Body of pancreas (tissue), 4 donors: ENCODE data around the gene CMIP. TPM values are rescaled to one million over a fixed set of nuclear protein-coding genes. Genes with fewer than 3 reads are reported as not detected.

Experiments
- ATAC-seq: fragments of 150-250 bp; one replicate; pipeline ENCODE4 v1.9.1; 2016
- DNase-seq, 4 donors: peaks; one replicate each; pipeline ENCODE4 v3.0.0-alpha.2; 2019
- H3K27ac ChIP-seq, 4 donors: fragments of 200-600 bp; sonication (generic); 1 replicate in 3 of 4; 2 replicates in 1 of 4; pipeline versions ENCODE4 v1.5.1 to v1.6.1; 2016 to 2019; ENCODE audit warnings: mild to moderate bottlenecking in 1 of 4, mixed read lengths in 1 of 4, moderate library complexity in 1 of 4
- H3K27me3 ChIP-seq, 2 donors: fragments of 200-600 bp; sonication (generic); one replicate each; pipeline ENCODE4 v1.6.0; 2016; ENCODE audit warnings: mild to moderate bottlenecking in 1 of 2
- H3K36me3 ChIP-seq, 2 donors: fragments of 200-600 bp; sonication (generic); replicated peaks in 1 of 2; 2 replicates each; pipeline ENCODE4 v1.5.1; 2016; ENCODE audit warnings: low read depth in 2 of 2; ENCODE audit not compliant: insufficient read depth in 1 of 2
- H3K4me1 ChIP-seq: fragments of 200-600 bp; sonication (generic); one replicate; pipeline ENCODE4 v1.6.0; 2016
- H3K4me3 ChIP-seq, 2 donors: fragments of 200-600 bp; sonication (generic); 1 replicate in 1 of 2; 2 replicates in 1 of 2; pipeline ENCODE4 v1.5.1; 2016 to 2019
- H3K9me3 ChIP-seq, 3 donors: fragments of 200-600 bp; sonication (generic); 1 replicate in 2 of 3; 2 replicates in 1 of 3; pipeline ENCODE4 v1.5.1; 2016
- CTCF ChIP-seq, 7 experiments: fragments of 450-650 bp in 4 of 7; fragments of 200-600 bp in 3 of 7; sonication (generic) in 3 of 7; IDR thresholded peaks; one replicate each; pipeline ENCODE4 v1.5.1; 2016 to 2019; ENCODE audit warnings: antibody characterized with exemption in 7 of 7
- POLR2A ChIP-seq, 3 donors: fragments of 450-650 bp; IDR thresholded peaks; one replicate each; pipeline ENCODE4 v1.6.1; 2016; ENCODE audit warnings: antibody characterized with exemption in 3 of 3, mild to moderate bottlenecking in 2 of 3
- WGBS, 2 donors: methylation state at CpG; one replicate each; pipeline ENCODE4 v1.1.5; 2017; 5-methylcytosine and 5-hydroxymethylcytosine counted together
- intact Hi-C: fragments of 100-400 bp; cut with DNase I; formaldehyde crosslinking; loops from one replicate; pipeline ENCODE4 v1.15.1; 2023
- total RNA-seq, 2 donors: library from RNA; depleted of rRNA; stranded (reverse); fragments of >200 nt; gene quantifications; one replicate each; pipeline ENCODE4 v1.1.0, GENCODE V29; 2016

CMIP gene
- total RNA-seq, 2 donors from 2014 or later: 18.7 to 18.8 TPM

- Histone ChIP-seq H3K36me3 (no peaks in the 10 kb centered on the region), H3K4me3 (no peak overlapping the region), H3K27me3 (no peaks in the 10 kb centered on the region), H3K27ac (peak overlapping the region in 3 of 4 donors; percentile 51 to 60 (median 55)), H3K4me1 (peaks cover 15% of the 10 kb centered on the region), H3K9me3 (no peaks in the 10 kb centered on the region)
- no peak for TF ChIP-seq CTCF (IDR thresholded peaks at IDR 0.05)
- no peak for TF ChIP-seq POLR2A (IDR thresholded peaks at IDR 0.05)
- intact Hi-C loops: no loop called here
- 64 to 72% methylated on average over 3 of the region's 3 CpGs for WGBS, 2 donors
- no peak for ATAC-seq
- DNase-seq: no peak
Observed at GRCh38 chr16:81533175-81533507, 88.5 kb downstream of the CMIP start.

GRCh38 chr16:81535679-81536360, 91.2 kb downstream of the CMIP start:
- intact Hi-C loops: no loop called here
- Histone ChIP-seq H3K4me1 (peaks cover 15% of the 10 kb centered on the region), H3K27ac (no peak overlapping the region), H3K27me3 (no peaks in the 10 kb centered on the region), H3K36me3 (no peaks in the 10 kb centered on the region), H3K4me3 (no peak overlapping the region), H3K9me3 (no peaks in the 10 kb centered on the region)
- WGBS, 2 donors: 60 to 71% methylated on average over 10 of the region's 10 CpGs
- DNase-seq (no peak), ATAC-seq (no peak)
- no peak for TF ChIP-seq CTCF (IDR thresholded peaks at IDR 0.05)
- no peak for TF ChIP-seq POLR2A (IDR thresholded peaks at IDR 0.05)

GRCh38 chr16:81536648-81537047, 92.0 kb downstream of the CMIP start:
- WGBS, 2 donors: 82 to 88% methylated on average over 11 of the region's 11 CpGs
- H3K36me3 ChIP-seq: no peaks in the 10 kb centered on the region
- H3K4me3 ChIP-seq: no peak overlapping the region
- intact Hi-C loops: no loop called here
- ATAC-seq (no peak), DNase-seq (no peak)
- H3K27ac ChIP-seq: no peak overlapping the region
- no peaks in the 10 kb centered on the region for H3K9me3 ChIP-seq
- H3K27me3 ChIP-seq: no peaks in the 10 kb centered on the region
- peaks cover 15% of the 10 kb centered on the region for H3K4me1 ChIP-seq
- TF ChIP-seq CTCF (IDR thresholded peaks at IDR 0.05) (no peak), POLR2A (IDR thresholded peaks at IDR 0.05) (no peak)

GRCh38 chr16:81537721-81538561, 93.3 kb downstream of the CMIP start:
- peaks cover 3% of the 10 kb centered on the region for H3K4me1 ChIP-seq
- H3K36me3 ChIP-seq: no peaks in the 10 kb centered on the region
- no peak for ATAC-seq
- intact Hi-C loops: no loop called here
- 89 to 92% methylated on average over 18 of the region's 18 CpGs for WGBS, 2 donors
- H3K4me3 ChIP-seq: no peak overlapping the region
- no peaks in the 10 kb centered on the region for H3K9me3 ChIP-seq
- TF ChIP-seq POLR2A (IDR thresholded peaks at IDR 0.05): no peak
- TF ChIP-seq CTCF (IDR thresholded peaks at IDR 0.05): no peak
- H3K27me3 ChIP-seq: no peaks in the 10 kb centered on the region
- no peak overlapping the region for H3K27ac ChIP-seq
- DNase-seq: no peak
